HepG2 (cell line): Measurements from ENCODE around the gene GALNT1. TPM values are rescaled to one million over a fixed set of nuclear protein-coding genes. Genes with fewer than 3 reads are reported as not detected.

Experiments
- ATAC-seq: fragments of 200-7000 bp; cut with Tn5 transposase; 3 replicates; pipeline ENCODE4 v1.9.1; 2020; ENCODE audit warnings: mild to moderate bottlenecking, moderate library complexity
- BruUV-seq: library from RNA; stranded (reverse); fragments of 400-500 nt; replicated peaks from 2 replicates; lab custom pipeline; 2021; lab: Mats Ljungman, UMichigan
- CTCF ChIA-PET: fragments of 300-600 bp; formaldehyde crosslinking; extraction: SDS; loops from one replicate; lab custom pipeline; 2021; ENCODE audit warnings: low total read pairs, inconsistent platforms, low intra/inter-chr PET ratio; lab: Yijun Ruan, JAX
- POLR2A ChIA-PET: fragments of 350-600 bp; sonication (Branson Sonifier 250); formaldehyde crosslinking; loops from one replicate; lab custom pipeline; 2020; ENCODE audit warnings: antibody characterized with exemption, inconsistent platforms; lab: Yijun Ruan, JAX
- DNase-seq: peaks from one replicate; pipeline ENCODE4 v3.0.0-alpha.2; 2015; ENCODE audit warnings: low spot score
- FAIRE-seq: peaks from 3 replicates; lab custom pipeline; 2011; peaks lifted over from hg19 to GRCh38; lab: Jason Lieb, UNC
- H2AFZ ChIP-seq: one replicate; pipeline ENCODE4 v1.6.1; 2011; ENCODE audit warnings: low read length, inconsistent platforms
- H3K27ac ChIP-seq: fragments of 300-600 bp; 3 replicates; pipeline ENCODE4 v1.8.0; 2011; ENCODE audit warnings: mixed run types, mild to moderate bottlenecking, mixed read lengths, low read length, inconsistent platforms; ENCODE audit not compliant: insufficient read depth; ENCODE audit errors: extremely low read length
- H3K27me3 ChIP-seq, 2 experiments: fragments of 200-600 bp in 1 of 2; 2 replicates in 1 of 2; 3 replicates in 1 of 2; pipeline versions ENCODE4 v1.6.0 to v1.8.0; 2011; ENCODE audit warnings: low read length in 2 of 2, mild to moderate bottlenecking in 2 of 2, moderate library complexity in 2 of 2, inconsistent platforms in 1 of 2; ENCODE audit not compliant: insufficient read depth in 2 of 2, control insufficient read depth in 1 of 2
- H3K36me3 ChIP-seq, 2 experiments: fragments of 200-600 bp in 1 of 2; replicated peaks in 1 of 2; 2 replicates in 1 of 2; 3 replicates in 1 of 2; pipeline versions ENCODE4 v1.5.1 to v1.8.0; 2011; ENCODE audit warnings: low read length in 2 of 2, inconsistent platforms in 1 of 2; ENCODE audit not compliant: insufficient read depth in 2 of 2, control insufficient read depth in 1 of 2
- H3K4me1 ChIP-seq: 2 replicates; pipeline ENCODE4 v1.5.1; 2012; ENCODE audit warnings: low read length, inconsistent platforms; ENCODE audit not compliant: insufficient read depth
- H3K4me2 ChIP-seq: 2 replicates; pipeline ENCODE4 v1.6.0; 2011; ENCODE audit warnings: low read depth, low read length, inconsistent platforms
- H3K4me3 ChIP-seq, 3 experiments: fragments of 200-600 bp in 1 of 3; sonication (generic), shearing (Covaris generic) in 1 of 3; replicated peaks in 1 of 3; 2 replicates each; pipeline ENCODE4 v1.5.1; 2011 to 2016; ENCODE audit warnings: low read length in 3 of 3, inconsistent platforms in 2 of 3, low read depth in 2 of 3, mild to moderate bottlenecking in 2 of 3, control low read depth in 1 of 3, mixed read lengths in 1 of 3; ENCODE audit not compliant: insufficient read depth in 1 of 3
- H3K79me2 ChIP-seq: one replicate; pipeline ENCODE4 v1.6.1; 2011; ENCODE audit warnings: low read length, inconsistent platforms; ENCODE audit not compliant: insufficient read depth
- H3K9ac ChIP-seq: 2 replicates; pipeline ENCODE4 v1.6.0; 2011; ENCODE audit warnings: mild to moderate bottlenecking, low read depth, low read length, inconsistent platforms; ENCODE audit not compliant: insufficient read depth
- H3K9me3 ChIP-seq: 2 replicates; pipeline ENCODE4 v1.5.1; 2012; ENCODE audit warnings: mild to moderate bottlenecking, low read length
- H4K20me1 ChIP-seq: 2 replicates; pipeline ENCODE4 v1.6.0; 2011; ENCODE audit warnings: inconsistent platforms, mild to moderate bottlenecking, low read length, moderate library complexity; ENCODE audit not compliant: insufficient read depth
- CEBPG ChIP-seq: IDR thresholded peaks from 2 replicates; pipeline ENCODE4 v1.6.1; 2016
- EHMT2 ChIP-seq: fragments of 200-600 bp; sonication (generic); IDR thresholded peaks from 2 replicates; pipeline ENCODE4 v1.7.0; 2017; ENCODE audit warnings: antibody characterized with exemption, low read depth, low read length, borderline replicate concordance
- FOSL2 ChIP-seq: sonication (generic); formaldehyde crosslinking; IDR thresholded peaks from 2 replicates; pipeline ENCODE4 v1.4.0; 2020; ENCODE audit warnings: missing genetic modification reagents
- FOXJ3 ChIP-seq: sonication (generic); formaldehyde crosslinking; IDR thresholded peaks from 2 replicates; pipeline ENCODE4 v1.4.0; 2020; ENCODE audit warnings: missing genetic modification reagents, mild to moderate bottlenecking, borderline replicate concordance
- KDM5B ChIP-seq: sonication (generic); formaldehyde crosslinking; IDR thresholded peaks from 2 replicates; pipeline ENCODE4 v1.4.0; 2020; ENCODE audit warnings: missing genetic modification reagents, mild to moderate bottlenecking, borderline replicate concordance
- MXI1 ChIP-seq: IDR thresholded peaks from 3 replicates; pipeline ENCODE4 v1.6.1; 2012; ENCODE audit warnings: low read depth, low read length, inconsistent platforms, borderline replicate concordance
- PHF21A ChIP-seq: sonication (generic); formaldehyde crosslinking; IDR thresholded peaks from 2 replicates; pipeline ENCODE4 v1.5.0; 2020; ENCODE audit warnings: mild to moderate bottlenecking, missing genetic modification reagents
- PRDM4 ChIP-seq: sonication (generic); formaldehyde crosslinking; IDR thresholded peaks from 2 replicates; pipeline ENCODE4 v1.9.0; 2021; ENCODE audit warnings: missing genetic modification reagents, borderline replicate concordance
- TBP ChIP-seq: sonication (generic); formaldehyde crosslinking; IDR thresholded peaks from 2 replicates; pipeline ENCODE4 v1.5.0; 2020; ENCODE audit warnings: missing genetic modification reagents
- ZNF652 ChIP-seq: IDR thresholded peaks from 2 replicates; pipeline ENCODE4 v1.6.1; 2016; ENCODE audit warnings: low read depth, borderline replicate concordance
- ZNF782 ChIP-seq: sonication (generic); formaldehyde crosslinking; IDR thresholded peaks from 2 replicates; pipeline ENCODE4 v1.4.0; 2020; ENCODE audit warnings: missing genetic modification reagents, mild to moderate bottlenecking, borderline replicate concordance
- ZNF790 ChIP-seq: sonication (generic); formaldehyde crosslinking; IDR thresholded peaks from 2 replicates; pipeline ENCODE4 v1.8.0; 2022; ENCODE audit warnings: missing genetic modification reagents, mild to moderate bottlenecking, borderline replicate concordance
- in situ Hi-C: cut with HindIII; loops from 2 replicates; pipeline ENCODE4 v1.10.0; 2017; ENCODE audit warnings: low pct_unique_long_range_greater_than_20kb; ENCODE audit not compliant: extremely low pct_ligation_motif_present
- intact Hi-C: fragments of 100-400 bp; cut with micrococcal nuclease; formaldehyde crosslinking; loops from one replicate; pipeline ENCODE4 v1.10.0; 2022; ENCODE audit not compliant: unreplicated experiment
- polyA plus RNA-seq, 8 experiments: library from polyadenylated mRNA; depleted of rRNA in 3 of 8; stranded (reverse) in 7 of 8; unstranded in 1 of 8; fragments of >200 nt; fragmentation: Illumina TruSeq in 4 of 8; extraction: Trizol in 4 of 8; gene quantifications; 2 replicates each; pipeline versions ENCODE4 v1.2.1 to v1.2.3, GENCODE V29; 2011 to 2016; ENCODE audit warnings: low read depth in 4 of 8, missing spikeins in 1 of 8, mixed read lengths in 1 of 8; ENCODE audit not compliant: insufficient read depth in 1 of 8
- total RNA-seq, 5 experiments: library from RNA; depleted of rRNA; stranded (reverse); fragments of >200 nt; fragmentation: Illumina TruSeq; extraction: Trizol; gene quantifications; 2 replicates each; pipeline ENCODE4 v1.2.3, GENCODE V29; 2016; ENCODE audit warnings: low read depth in 1 of 5
- TF ChIP-seq, protein P1 (sequence below): sonication (generic); formaldehyde crosslinking; conservative IDR thresholded peaks from 2 replicates; pipeline ENCODE4 v1.4.0; 2020; ENCODE audit warnings: mild to moderate bottlenecking, missing genetic modification reagents, moderate library complexity
- TF ChIP-seq, protein P2 (sequence below): sonication (generic); formaldehyde crosslinking; conservative IDR thresholded peaks from 2 replicates; pipeline ENCODE4 v1.8.1; 2023; ENCODE audit warnings: missing genetic modification reagents

The GALNT1 gene
- total and polyA plus RNA-seq, 2 of the 13 experiments (the other 11 are each of a cell fraction or from before 2014, with no cell fraction given), result 41.1 to 100 TPM

- Histone ChIP-seq H3K27me3 (peaks cover 0 to 30% of the 10 kb centered on the region in 2 experiments; a peak in 2 of 5 replicates), H3K27ac (no peak overlapping the region), H4K20me1 (no peaks in the 10 kb centered on the region), H3K79me2 (no peaks in the 10 kb centered on the region), H3K9me3 (peaks cover 9% of the 10 kb centered on the region), H3K9ac (no peak overlapping the region), H3K36me3 (no peaks in the 10 kb centered on the region), H3K4me2 (no peak overlapping the region), H3K4me3 (no peak overlapping the region), H2AFZ (no peak overlapping the region), H3K4me1 (no peaks in the 10 kb centered on the region; the same call in 1 of the 2 replicates)
- DNase-seq (no peak), FAIRE-seq (no peak), ATAC-seq (no peak)
- BruUV-seq, result no TSS peak
- ChIA-PET CTCF (no interaction called here), POLR2A (interaction anchor here (0.6 kb wide), 1 partner anchor 331 kb away, joined by 3 read pairs; no protein-coding TSS in a partner anchor)
- TF ChIP-seq PHF21A (CRISPR knock-in tag), result no peak
- TF ChIP-seq TBP, result no peak
- TF ChIP-seq, protein P1, sequence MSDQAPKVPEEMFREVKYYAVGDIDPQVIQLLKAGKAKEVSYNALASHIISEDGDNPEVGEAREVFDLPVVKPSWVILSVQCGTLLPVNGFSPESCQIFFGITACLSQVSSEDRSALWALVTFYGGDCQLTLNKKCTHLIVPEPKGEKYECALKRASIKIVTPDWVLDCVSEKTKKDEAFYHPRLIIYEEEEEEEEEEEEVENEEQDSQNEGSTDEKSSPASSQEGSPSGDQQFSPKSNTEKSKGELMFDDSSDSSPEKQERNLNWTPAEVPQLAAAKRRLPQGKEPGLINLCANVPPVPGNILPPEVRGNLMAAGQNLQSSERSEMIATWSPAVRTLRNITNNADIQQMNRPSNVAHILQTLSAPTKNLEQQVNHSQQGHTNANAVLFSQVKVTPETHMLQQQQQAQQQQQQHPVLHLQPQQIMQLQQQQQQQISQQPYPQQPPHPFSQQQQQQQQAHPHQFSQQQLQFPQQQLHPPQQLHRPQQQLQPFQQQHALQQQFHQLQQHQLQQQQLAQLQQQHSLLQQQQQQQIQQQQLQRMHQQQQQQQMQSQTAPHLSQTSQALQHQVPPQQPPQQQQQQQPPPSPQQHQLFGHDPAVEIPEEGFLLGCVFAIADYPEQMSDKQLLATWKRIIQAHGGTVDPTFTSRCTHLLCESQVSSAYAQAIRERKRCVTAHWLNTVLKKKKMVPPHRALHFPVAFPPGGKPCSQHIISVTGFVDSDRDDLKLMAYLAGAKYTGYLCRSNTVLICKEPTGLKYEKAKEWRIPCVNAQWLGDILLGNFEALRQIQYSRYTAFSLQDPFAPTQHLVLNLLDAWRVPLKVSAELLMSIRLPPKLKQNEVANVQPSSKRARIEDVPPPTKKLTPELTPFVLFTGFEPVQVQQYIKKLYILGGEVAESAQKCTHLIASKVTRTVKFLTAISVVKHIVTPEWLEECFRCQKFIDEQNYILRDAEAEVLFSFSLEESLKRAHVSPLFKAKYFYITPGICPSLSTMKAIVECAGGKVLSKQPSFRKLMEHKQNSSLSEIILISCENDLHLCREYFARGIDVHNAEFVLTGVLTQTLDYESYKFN (CRISPR knock-in tag), result no peak
- TF ChIP-seq FOXJ3, result no peak
- TF ChIP-seq, protein P2, sequence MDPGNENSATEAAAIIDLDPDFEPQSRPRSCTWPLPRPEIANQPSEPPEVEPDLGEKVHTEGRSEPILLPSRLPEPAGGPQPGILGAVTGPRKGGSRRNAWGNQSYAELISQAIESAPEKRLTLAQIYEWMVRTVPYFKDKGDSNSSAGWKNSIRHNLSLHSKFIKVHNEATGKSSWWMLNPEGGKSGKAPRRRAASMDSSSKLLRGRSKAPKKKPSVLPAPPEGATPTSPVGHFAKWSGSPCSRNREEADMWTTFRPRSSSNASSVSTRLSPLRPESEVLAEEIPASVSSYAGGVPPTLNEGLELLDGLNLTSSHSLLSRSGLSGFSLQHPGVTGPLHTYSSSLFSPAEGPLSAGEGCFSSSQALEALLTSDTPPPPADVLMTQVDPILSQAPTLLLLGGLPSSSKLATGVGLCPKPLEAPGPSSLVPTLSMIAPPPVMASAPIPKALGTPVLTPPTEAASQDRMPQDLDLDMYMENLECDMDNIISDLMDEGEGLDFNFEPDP, result no peak
- no peak for TF ChIP-seq EHMT2
- no peak for TF ChIP-seq ZNF782 (CRISPR knock-in tag)
- no peak for TF ChIP-seq ZNF790
- no peak for TF ChIP-seq CEBPG (CRISPR knock-in tag)
- no peak for TF ChIP-seq FOSL2 (CRISPR knock-in tag)
- no peak for TF ChIP-seq MXI1
- no peak for TF ChIP-seq KDM5B
- no peak for TF ChIP-seq ZNF652 (CRISPR knock-in tag)
- no peak for TF ChIP-seq PRDM4 (CRISPR knock-in tag)
- intact Hi-C loops (no loop called here), in situ Hi-C loops (no loop called here)
Observed at GRCh38 chr18:35743916-35744315, 162.4 kb downstream of the GALNT1 start.
